Fibroblast of mammary gland (primary cell): ENCODE data around the gene PELI1.

Source experiments
- DNase-seq: peaks from one replicate; pipeline ENCODE4 v3.0.0-alpha.2; 2010; ENCODE audit warnings: low read depth
- H3K4me3 ChIP-seq: 2 replicates; pipeline ENCODE4 v1.5.1; 2011; ENCODE audit warnings: low read depth, mild to moderate bottlenecking, low read length, moderate library complexity; ENCODE audit not compliant: control insufficient read depth
- CTCF ChIP-seq: conservative IDR thresholded peaks from 2 replicates; pipeline ENCODE4 v1.5.1; 2011; ENCODE audit warnings: low read depth, low read length, inconsistent platforms; ENCODE audit not compliant: control insufficient read depth, insufficient read depth

PELI1 gene

GRCh38 chr2:64168756-64169155, 24.5 kb upstream of the PELI1 start:
- no peak for DNase-seq
- TF ChIP-seq CTCF = no peak
- H3K4me3 ChIP-seq = no peak overlapping the region

DNA sequence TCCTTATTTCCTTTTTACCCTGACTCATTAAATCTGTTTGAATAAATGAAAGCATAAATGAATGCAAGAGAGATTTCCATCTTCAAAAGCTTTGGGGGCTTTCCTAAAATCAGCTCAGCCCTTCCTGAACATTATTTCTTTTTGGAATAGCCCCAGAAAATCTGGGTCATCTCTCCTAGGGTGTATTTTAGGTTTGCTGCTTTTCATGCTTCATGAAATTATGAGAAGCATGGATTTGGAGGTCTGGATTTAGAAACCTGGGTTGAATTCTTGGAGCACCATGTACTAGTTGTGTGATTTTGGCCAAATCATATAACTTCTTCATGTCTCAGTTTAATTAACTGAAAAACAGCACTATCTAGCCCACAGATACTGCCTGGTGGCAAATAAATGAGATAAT, 24.0 kb upstream of the PELI1 start:
- TF ChIP-seq CTCF = no peak
- DNase-seq = no peak

DNA sequence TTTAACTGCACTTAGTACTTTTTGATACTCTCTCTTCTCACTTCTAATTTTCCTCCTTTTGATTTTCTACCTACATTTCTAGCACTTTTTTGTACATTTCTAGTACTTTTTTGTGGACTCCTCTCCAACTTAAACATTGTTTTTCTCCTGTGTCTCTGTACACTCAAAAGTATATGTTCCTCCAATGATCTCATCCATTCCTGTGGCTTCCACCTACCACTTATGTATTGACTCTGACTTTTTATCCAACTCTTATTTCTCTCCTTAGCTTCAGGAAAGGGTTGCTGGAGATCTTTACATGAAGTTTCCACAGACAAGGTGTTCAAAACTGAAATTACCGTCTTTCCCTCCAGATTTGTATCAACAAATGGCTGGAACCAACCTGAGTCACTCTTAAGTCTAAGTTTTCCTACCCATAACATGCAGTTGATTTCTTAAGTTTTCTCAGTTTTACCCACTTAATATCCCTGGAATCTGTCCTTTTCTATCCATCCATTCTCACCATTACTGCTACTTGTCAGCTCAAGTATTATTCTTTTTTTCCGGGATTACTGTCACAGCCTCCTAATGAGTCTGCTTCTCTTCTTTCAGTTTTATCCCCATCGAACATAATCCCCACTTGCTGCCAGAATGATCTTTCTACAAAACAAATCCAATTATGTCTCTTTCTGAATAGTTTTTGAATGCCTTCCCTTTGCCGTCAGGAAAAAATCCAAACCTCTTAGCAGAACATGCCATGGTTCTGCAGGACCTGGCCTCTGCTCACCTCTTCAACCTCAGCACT, 22.6 kb upstream of the PELI1 start:
- H3K4me3 ChIP-seq = no peak overlapping the region
- no peak for TF ChIP-seq CTCF
- DNase-seq = no peak

More for the DNA sequence above, 24.0 kb upstream of the PELI1 start:
- H3K4me3 ChIP-seq = no peak overlapping the region

GRCh38 chr2:64166212-64166611, 22.0 kb upstream of the PELI1 start:
- H3K4me3 ChIP-seq = no peak overlapping the region

GRCh38 chr2:64165706-64166105, 21.5 kb upstream of the PELI1 start:
- peak; percentile 74 for DNase-seq
- H3K4me3 ChIP-seq = no peak overlapping the region
- TF ChIP-seq CTCF = no peak

More at GRCh38 chr2:64166212-64166611, 22.0 kb upstream of the PELI1 start:
- TF ChIP-seq CTCF = no peak
- no peak for DNase-seq

- TF ChIP-seq CTCF = no peak
- DNase-seq = no peak
- no peak overlapping the region for H3K4me3 ChIP-seq
Observed at GRCh38 chr2:64164629-64165028, 20.4 kb upstream of the PELI1 start.
